Spleen (tissue), 7 donors: ENCODE data around the gene GIPC3.

Experiments used
- CTCF ChIP-seq, 11 experiments: fragments of 200-600 bp in 7 of 11; fragments of 450-650 bp in 4 of 11; sonication (generic) in 4 of 11; IDR thresholded peaks in 8 of 11; conservative IDR thresholded peaks in 3 of 11; 1 replicate in 7 of 11; 2 replicates in 4 of 11; pipeline versions ENCODE4 v1.4.0 to v1.8.0; 2016 to 2021; ENCODE audit warnings: antibody characterized with exemption in 11 of 11, inconsistent platforms in 4 of 11, mild to moderate bottlenecking in 1 of 11
- POLR2A ChIP-seq, 3 donors: fragments of 450-650 bp; IDR thresholded peaks; one replicate each; pipeline ENCODE4 v1.5.1; 2017; ENCODE audit warnings: antibody characterized with exemption in 3 of 3, mild to moderate bottlenecking in 1 of 3
- POLR2AphosphoS5 ChIP-seq, 3 donors: sonication (generic); formaldehyde crosslinking; IDR thresholded peaks; one replicate each; pipeline ENCODE4 v1.5.1; 2017; ENCODE audit warnings: antibody characterized with exemption in 3 of 3
- donor health status: DM: no; HTN: no; CAD: no; lungs with moderate emphysema.
- donor health status: DM: no; HTN: no; CAD: no.
- donor health status: DM: no; HTN: no; CAD: no.

DNA sequence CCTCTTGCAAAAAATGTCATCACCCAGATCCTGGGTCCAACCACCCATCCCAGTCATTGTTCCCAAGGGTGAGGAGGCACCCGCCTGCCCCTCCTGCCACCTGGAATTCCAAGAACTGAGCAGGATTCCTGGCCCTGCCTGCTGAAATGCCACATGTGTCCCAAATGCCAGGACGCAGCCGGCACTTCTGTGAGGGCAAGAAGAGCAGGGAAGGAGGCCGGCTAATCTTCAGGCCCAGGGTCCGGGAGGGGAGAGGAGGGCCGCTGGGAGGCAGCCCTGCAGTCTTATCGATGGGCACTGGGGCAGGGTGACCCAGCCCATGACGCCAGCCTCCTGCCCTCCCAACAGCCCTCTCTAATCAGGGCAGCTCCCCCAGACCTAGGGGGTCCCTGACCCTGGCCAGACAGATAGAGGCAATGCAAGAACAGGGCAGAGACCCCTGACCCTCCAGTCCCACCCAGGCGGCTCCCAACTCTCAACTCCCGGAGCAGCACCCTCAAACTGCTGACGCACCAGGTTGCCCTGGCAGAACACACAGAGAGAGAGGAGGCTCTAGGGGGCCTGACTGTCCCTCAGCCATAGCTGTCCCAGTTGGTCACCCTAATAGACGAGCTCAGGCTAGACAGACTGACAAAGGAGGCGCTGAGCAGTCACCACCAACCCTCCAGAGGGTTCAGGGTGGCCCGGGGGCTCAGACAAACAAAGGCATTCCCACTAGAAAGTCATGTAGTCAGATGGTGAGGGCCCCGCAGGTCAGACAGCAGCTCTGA lies 29.4 kb upstream of the GIPC3 start:
- no peak for TF ChIP-seq CTCF (IDR thresholded peaks at IDR 0.05 in 8 of 11, conservative IDR thresholded peaks at IDR 0.05 in 3 of 11)
- TF ChIP-seq POLR2AphosphoS5 (IDR thresholded peaks at IDR 0.05): no peak
- no peak for TF ChIP-seq POLR2A (IDR thresholded peaks at IDR 0.05)
